GM19397 (cell line): ENCODE results near the gene CELF2.

Source experiments
- ATAC-seq: cut with Tn5 transposase; IDR thresholded peaks from one replicate; pipeline ENCODE4 v1.9.1; 2021; ENCODE audit warnings: mild to moderate bottlenecking, moderate library complexity; ENCODE audit not compliant: unreplicated experiment

The CELF2 gene

GRCh38 chr10:11191190-11191589 lies 173.5 kb downstream of the CELF2 start:
- no peak for ATAC-seq

- ATAC-seq = no peak
Measured at GRCh38 chr10:11191678-11192077, 174.0 kb downstream of the CELF2 start.

GRCh38 chr10:11192304-11193000 lies 174.8 kb downstream of the CELF2 start:
- ATAC-seq = no peak

DNA sequence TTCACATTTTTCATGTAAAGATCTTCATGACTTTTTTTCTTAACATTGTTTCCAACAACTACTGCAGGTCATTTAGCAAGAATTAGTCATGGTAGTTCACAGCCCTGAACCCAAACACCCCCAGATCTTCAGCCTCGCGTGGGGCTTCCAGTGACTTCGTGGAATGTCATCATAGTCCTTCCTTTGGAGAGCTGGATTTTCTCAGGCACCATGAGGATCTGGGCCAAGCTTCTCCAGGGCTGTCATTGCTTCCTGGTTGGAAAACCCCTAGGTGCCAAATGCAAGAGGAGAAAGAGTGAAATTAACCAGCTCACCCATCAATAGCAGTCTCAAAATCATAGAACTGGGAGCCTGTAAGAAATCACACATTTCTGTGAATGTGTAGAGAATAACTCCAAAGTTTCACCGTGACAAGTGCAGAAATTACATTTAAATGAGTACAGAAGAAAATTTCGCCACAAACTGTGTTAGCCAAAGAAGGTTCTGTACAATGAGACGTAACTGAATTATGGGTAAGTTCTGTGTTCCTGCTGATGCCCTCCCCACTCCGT lies 175.4 kb downstream of the CELF2 start:
- ATAC-seq = no peak

DNA sequence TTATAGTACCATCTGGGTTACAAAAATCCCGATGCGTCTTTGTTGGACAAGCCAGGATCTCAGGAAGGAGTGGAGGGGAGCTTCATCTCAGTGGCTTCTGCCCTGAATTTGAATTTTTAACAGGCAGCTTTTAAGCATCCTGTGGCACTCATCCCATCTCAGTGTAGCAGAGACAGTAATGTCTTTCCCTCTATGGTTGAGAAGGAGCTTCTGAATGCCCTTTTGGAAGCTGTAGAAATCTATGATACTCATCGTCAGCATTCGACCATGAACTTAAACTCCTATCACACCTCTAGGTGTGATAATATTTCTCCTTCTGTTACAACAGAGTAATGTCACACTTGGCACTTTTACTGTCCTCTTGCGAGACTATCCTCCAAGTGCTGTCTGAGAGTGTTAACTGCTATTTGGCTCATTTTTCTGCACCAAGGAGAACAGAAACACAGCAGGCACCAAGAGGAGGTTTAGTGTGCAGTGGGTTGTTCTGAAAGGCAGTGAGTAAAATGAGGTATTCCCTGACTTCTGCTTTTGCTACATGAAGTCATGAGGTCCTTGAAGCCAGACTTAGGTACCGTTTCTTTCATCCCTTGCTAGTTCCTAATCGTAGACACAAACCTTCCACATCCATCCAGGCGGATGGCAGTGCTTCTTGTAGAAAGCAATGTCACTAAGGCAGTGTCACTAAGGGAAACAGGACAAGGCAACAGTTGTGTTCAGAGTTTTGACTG lies 177.4 kb downstream of the CELF2 start:
- no peak for ATAC-seq

DNA sequence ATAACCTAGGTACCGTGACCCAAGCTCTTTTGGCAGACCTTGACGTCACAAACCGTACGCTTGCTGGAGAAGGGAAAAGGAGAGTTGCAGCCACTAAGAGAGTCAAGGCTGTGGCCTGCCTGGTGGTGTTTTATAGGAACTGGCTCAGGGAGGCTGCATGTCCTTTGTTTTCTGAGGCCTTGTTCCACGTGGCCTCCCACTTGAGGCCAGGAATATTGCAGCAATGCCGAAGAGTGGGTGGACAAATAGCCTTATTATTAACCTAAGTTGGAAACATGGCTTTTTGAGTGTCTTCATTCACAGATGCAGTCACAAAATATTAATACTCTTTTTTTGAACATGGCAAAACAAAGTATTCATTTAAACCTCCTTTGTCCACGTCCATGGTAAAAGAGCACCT lies 178.0 kb downstream of the CELF2 start:
- ATAC-seq = no peak

DNA sequence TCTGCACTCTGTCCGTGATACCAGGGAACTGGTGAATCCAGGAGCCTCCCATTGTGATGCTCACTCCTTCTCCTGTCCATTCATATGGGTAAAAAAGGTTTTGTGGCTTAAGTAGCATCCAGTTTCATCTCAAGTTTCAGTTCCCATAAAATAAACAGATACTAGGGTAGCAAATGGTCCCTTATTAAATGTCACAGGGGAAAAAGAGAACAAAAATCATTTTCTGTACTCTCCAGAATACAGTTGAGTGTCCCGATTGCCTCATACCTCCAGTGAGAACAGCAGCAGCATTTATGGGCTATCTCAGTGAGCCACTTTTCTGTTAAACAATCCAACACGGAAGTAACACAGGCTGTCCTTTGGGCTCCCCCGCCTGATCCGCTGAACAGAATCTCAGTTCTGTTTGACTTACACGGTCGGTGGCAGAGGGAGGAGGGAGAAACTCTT lies 179.6 kb downstream of the CELF2 start:
- peak; percentile 50 for ATAC-seq

DNA sequence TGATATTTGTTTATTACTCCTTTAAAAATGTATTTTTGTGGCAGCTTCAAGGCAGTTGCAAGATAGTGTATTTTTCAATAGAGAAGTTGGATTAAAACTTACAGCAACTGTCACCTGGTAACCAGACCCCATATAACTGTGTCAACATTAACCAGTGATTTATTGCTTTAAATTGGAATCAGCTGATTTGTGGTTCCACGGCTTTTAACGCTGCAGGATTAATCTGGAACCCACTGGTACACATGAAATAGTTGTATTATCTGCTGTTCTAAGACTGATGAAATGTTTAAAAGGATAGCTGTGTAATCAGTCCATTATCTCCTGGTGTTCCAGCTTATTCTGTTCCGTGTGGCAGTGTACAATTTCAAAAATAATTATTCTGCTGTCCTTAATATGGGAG lies 180.2 kb downstream of the CELF2 start:
- ATAC-seq = no peak

DNA sequence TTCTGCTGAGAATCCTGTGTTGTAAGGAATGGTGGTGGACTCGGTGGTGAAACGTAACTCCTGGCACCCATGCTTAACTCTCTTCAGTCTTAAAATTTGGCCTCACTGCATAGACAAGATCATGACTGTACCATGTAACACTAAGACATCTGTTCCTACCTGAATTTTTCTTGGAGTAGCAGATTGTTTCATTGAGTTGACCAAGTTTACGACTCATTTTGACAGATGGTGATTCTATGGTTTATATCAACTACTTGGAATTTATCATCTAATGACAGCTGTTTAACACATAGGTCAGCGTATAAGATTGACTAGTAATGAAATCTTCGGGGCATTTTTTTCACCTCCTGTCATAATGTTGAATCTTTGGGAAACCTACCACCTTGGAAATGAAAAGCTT lies 184.2 kb downstream of the CELF2 start:
- ATAC-seq = no peak

DNA sequence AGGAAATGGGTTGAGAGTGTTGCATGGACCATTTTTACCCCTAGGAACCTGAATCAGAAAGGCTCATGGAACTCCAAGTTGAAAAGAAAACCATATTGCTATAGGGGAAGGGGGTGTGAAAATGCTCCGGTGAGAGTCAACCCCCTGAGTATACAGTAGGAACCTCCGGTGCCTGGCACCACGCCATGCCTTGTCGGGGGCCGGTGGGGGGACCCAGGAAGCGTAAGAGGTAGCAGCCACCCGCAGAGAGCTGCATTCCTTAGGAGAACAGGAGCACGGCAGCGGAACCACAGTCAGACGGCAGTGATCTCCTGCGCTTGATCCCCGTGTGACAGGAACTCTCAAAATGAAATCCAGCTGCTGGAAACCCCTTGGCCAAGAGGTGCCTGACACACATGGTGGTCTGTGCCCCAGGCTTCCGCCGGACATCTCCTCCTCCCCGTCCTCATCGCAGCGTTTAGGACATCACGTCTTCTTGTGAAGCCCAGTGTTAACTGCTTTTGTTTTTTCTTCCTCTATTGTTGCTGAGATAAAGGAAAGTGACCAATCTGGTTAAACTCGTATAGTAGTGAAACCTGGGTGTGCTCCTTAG lies 186.8 kb downstream of the CELF2 start:
- ATAC-seq = no peak

GRCh38 chr10:11205030-11205772 lies 187.5 kb downstream of the CELF2 start:
- no peak for ATAC-seq

GRCh38 chr10:11206676-11207559 lies 189.2 kb downstream of the CELF2 start:
- ATAC-seq = no peak

DNA sequence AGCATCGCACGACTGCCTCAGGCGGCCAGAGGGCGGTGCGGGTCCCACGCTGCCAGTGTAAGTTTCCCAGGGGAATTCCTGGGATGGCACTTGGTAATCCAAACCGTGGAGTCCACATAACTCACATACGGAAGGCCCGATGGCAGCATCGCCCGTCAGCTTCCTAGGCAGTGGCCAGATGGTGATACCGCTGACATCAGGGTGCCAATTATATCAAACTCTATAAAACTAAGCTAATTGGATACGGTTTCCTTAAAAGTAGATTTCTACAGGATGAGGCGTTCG lies 189.8 kb downstream of the CELF2 start:
- ATAC-seq = no peak

GRCh38 chr10:11208243-11208642 lies 190.6 kb downstream of the CELF2 start:
- ATAC-seq = no peak

GRCh38 chr10:11208908-11209829 lies 191.5 kb downstream of the CELF2 start:
- peak; percentile 60 for ATAC-seq

DNA sequence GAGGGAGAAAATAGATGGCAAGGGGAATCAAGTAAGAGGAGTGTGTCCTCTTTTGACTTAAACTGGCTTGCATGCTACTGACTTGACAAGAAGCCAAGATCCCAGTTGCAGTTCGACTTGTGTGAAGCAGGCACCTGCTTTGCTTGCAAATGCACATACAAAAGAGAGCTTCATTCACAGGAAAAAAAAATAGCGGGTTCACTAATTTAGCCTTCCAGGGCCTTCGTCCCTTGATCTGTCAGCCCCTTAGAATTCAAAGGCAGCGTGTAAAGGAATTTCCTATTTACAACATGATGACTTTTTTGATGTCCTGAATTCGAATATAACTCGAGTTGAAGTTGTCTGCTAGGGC lies 192.1 kb downstream of the CELF2 start:
- peak; percentile 34 for ATAC-seq

DNA sequence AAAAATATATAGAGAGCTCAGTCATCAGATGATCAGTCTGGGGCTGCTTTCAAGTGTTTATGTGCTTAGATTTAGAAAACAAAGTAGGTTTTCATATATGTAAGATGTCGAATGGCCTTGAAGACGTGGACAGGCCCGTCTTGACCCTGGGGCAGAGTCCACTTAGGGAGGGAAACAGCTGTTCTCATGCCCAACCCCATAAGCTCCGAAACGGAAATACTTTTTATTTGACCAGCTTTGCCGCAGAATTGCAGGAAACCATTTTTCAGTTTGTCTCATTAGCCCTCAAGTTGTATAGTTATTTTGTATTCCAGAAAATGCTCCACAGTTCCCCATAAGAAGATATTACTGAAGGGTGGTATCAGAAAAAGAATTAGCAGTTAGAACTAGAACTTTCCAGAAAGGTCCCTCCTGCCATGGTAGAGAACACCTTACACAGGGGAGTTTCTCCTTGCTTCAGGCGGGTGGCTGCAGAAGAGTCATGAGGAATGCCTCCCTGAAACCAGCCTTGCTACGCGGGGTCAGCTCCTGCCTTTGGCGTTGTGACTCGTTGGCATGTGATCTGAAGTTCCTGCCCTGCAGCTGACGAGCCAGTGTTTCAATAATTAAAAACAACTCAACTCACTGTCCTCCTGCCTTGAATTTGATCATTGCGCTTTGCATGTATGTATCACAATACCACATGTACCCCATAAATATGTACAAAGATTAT lies 192.7 kb downstream of the CELF2 start:
- peak; percentile 16 for ATAC-seq

- no peak for ATAC-seq
Measured at GRCh38 chr10:11212288-11213085, 194.8 kb downstream of the CELF2 start.
